H1 (cell line): ENCODE measurements around the gene USP12. TPM values are rescaled to one million over a fixed set of nuclear protein-coding genes. Genes with fewer than 3 reads are reported as not detected.
A peak's percentile ranks its signal among the peaks of the same experiment; 100 is the strongest.

Source experiments
- CTCF ChIA-PET: fragments of 300-600 bp; sonication (Branson Sonifier 250); formaldehyde crosslinking; loops from one replicate; lab custom pipeline; 2021; ENCODE audit not compliant: partially characterized antibody; lab: Charles Lee
- POLR2A ChIA-PET: fragments of 300-600 bp; sonication (Branson Sonifier 250); formaldehyde crosslinking; loops from one replicate; lab custom pipeline; 2021; ENCODE audit warnings: inconsistent platforms; ENCODE audit not compliant: partially characterized antibody; lab: Charles Lee
- DNase-seq, 2 experiments: peaks; one replicate each; pipeline versions ENCODE4 v3.0.0 to v3.0.0-alpha.2; 2010 to 2022; ENCODE audit warnings: low spot score in 2 of 2, low read depth in 1 of 2, mixed read lengths in 1 of 2
- FAIRE-seq: peaks from 2 replicates; lab custom pipeline; 2011; peaks lifted over from hg19 to GRCh38; lab: Jason Lieb, UNC
- H2AFZ ChIP-seq: 2 replicates; pipeline ENCODE4 v1.8.1; 2012; ENCODE audit warnings: low read length, inconsistent platforms
- H2AK5ac ChIP-seq: 2 replicates; pipeline ENCODE4 v1.6.1; 2013; ENCODE audit warnings: low read depth, low read length
- H2BK120ac ChIP-seq: replicated peaks from 2 replicates; pipeline ENCODE3; 2013; ENCODE audit warnings: low read depth, low read length, inconsistent platforms
- H2BK12ac ChIP-seq: 2 replicates; pipeline ENCODE4 v1.6.1; 2013; ENCODE audit warnings: low read depth, low read length
- H2BK15ac ChIP-seq: 2 replicates; pipeline ENCODE4 v1.6.1; 2013; ENCODE audit warnings: low read length
- H2BK20ac ChIP-seq: 2 replicates; pipeline ENCODE4 v1.6.1; 2013; ENCODE audit warnings: low read length
- H2BK5ac ChIP-seq: 2 replicates; pipeline ENCODE4 v1.6.1; 2013; ENCODE audit warnings: low read depth, low read length
- H3K14ac ChIP-seq: 2 replicates; pipeline ENCODE4 v1.6.1; 2013; ENCODE audit warnings: inconsistent platforms; ENCODE audit not compliant: insufficient read length
- H3K18ac ChIP-seq: 2 replicates; pipeline ENCODE4 v1.6.1; 2013; ENCODE audit warnings: low read length; ENCODE audit errors: extremely low read depth
- H3K23ac ChIP-seq: 2 replicates; pipeline ENCODE4 v1.6.1; 2013; ENCODE audit warnings: inconsistent platforms; ENCODE audit not compliant: insufficient read length
- H3K23me2 ChIP-seq: 2 replicates; pipeline ENCODE4 v1.6.1; 2013; ENCODE audit warnings: low read depth, low read length
- H3K27ac ChIP-seq: 2 replicates; pipeline ENCODE4 v1.6.1; 2011; ENCODE audit warnings: low read depth, low read length, inconsistent platforms
- H3K27me3 ChIP-seq, 4 experiments: replicated peaks in 1 of 4; 1 replicate in 1 of 4; 2 replicates in 3 of 4; pipeline versions ENCODE4 v1.6.1 to v1.8.1; 2011 to 2013; ENCODE audit warnings: low read length in 3 of 4, mild to moderate bottlenecking in 3 of 4, inconsistent platforms in 2 of 4, mixed read lengths in 2 of 4, moderate library complexity in 1 of 4; ENCODE audit not compliant: control insufficient read depth in 3 of 4, insufficient read depth in 3 of 4; ENCODE audit errors: extremely low read depth in 1 of 4
- H3K36me3 ChIP-seq, 4 experiments: 2 replicates each; pipeline versions ENCODE4 v1.6.1 to v1.8.1; 2011 to 2013; ENCODE audit warnings: mild to moderate bottlenecking in 4 of 4, low read length in 3 of 4, moderate library complexity in 2 of 4, control low read depth in 1 of 4, inconsistent platforms in 1 of 4; ENCODE audit not compliant: insufficient read depth in 4 of 4, control insufficient read depth in 2 of 4
- H3K4ac ChIP-seq: replicated peaks from 2 replicates; pipeline ENCODE3; 2013; ENCODE audit warnings: low read length, low read depth, mixed read lengths, inconsistent platforms; ENCODE audit not compliant: insufficient read length
- H3K4me1 ChIP-seq, 4 experiments: replicated peaks in 1 of 4; 1 replicate in 1 of 4; 2 replicates in 3 of 4; pipeline versions ENCODE4 v1.6.1 to v1.8.1; 2011 to 2013; ENCODE audit warnings: low read length in 3 of 4, inconsistent platforms in 2 of 4, mixed read lengths in 1 of 4; ENCODE audit not compliant: insufficient read depth in 4 of 4, control insufficient read depth in 3 of 4
- H3K4me2 ChIP-seq, 2 experiments: 2 replicates each; pipeline versions ENCODE4 v1.6.1 to v1.8.1; 2011 to 2013; ENCODE audit warnings: low read depth in 2 of 2, low read length in 2 of 2, control low read depth in 1 of 2, inconsistent platforms in 1 of 2, mild to moderate bottlenecking in 1 of 2; ENCODE audit not compliant: insufficient read depth in 1 of 2
- H3K4me3 ChIP-seq, 4 experiments: fragments of 200-600, 300-600 bp in 1 of 4; sonication (generic), shearing (Covaris generic), sonication (Bioruptor Twin) in 1 of 4; 2 replicates each; pipeline versions ENCODE4 v1.5.1 to v1.8.1; 2011 to 2016; ENCODE audit warnings: low read length in 4 of 4, low read depth in 3 of 4, control low read depth in 2 of 4, inconsistent platforms in 2 of 4, mild to moderate bottlenecking in 2 of 4, mixed read lengths in 1 of 4, moderate library complexity in 1 of 4; ENCODE audit not compliant: insufficient read depth in 2 of 4; ENCODE audit errors: extremely low read depth in 1 of 4
- H3K56ac ChIP-seq: replicated peaks from 2 replicates; pipeline ENCODE3; 2013; ENCODE audit warnings: low read depth, mild to moderate bottlenecking, mixed read lengths, low read length, inconsistent platforms; ENCODE audit not compliant: insufficient read length
- H3K79me1 ChIP-seq: 2 replicates; pipeline ENCODE4 v1.6.1; 2013; ENCODE audit warnings: low read depth, low read length, control low read depth
- H3K79me2 ChIP-seq, 2 experiments: 2 replicates each; pipeline versions ENCODE4 v1.6.1 to v1.8.1; 2012 to 2013; ENCODE audit warnings: low read length in 2 of 2, mild to moderate bottlenecking in 2 of 2, inconsistent platforms in 1 of 2; ENCODE audit not compliant: insufficient read depth in 2 of 2, control insufficient read depth in 1 of 2
- H3K9ac ChIP-seq, 4 experiments: replicated peaks in 1 of 4; 1 replicate in 1 of 4; 2 replicates in 3 of 4; pipeline versions ENCODE4 v1.6.1 to v1.8.1; 2011 to 2013; ENCODE audit warnings: low read depth in 3 of 4, low read length in 3 of 4, control low read depth in 2 of 4, mild to moderate bottlenecking in 2 of 4, moderate library complexity in 2 of 4, inconsistent platforms in 1 of 4; ENCODE audit errors: extremely low read depth in 1 of 4
- H3K9me3 ChIP-seq, 2 experiments: 2 replicates each; pipeline versions ENCODE4 v1.6.1 to v1.8.1; 2012 to 2013; ENCODE audit warnings: mild to moderate bottlenecking in 2 of 2, moderate library complexity in 2 of 2, control low read depth in 1 of 2, inconsistent platforms in 1 of 2, low read depth in 1 of 2, low read length in 1 of 2, mixed read lengths in 1 of 2; ENCODE audit not compliant: insufficient read depth in 2 of 2
- H4K20me1 ChIP-seq, 2 experiments: replicated peaks in 1 of 2; 2 replicates each; pipeline versions ENCODE3 to v1.8.1; 2011 to 2013; ENCODE audit warnings: inconsistent platforms in 2 of 2, low read length in 2 of 2, mild to moderate bottlenecking in 1 of 2; ENCODE audit not compliant: insufficient read depth in 2 of 2, control insufficient read depth in 1 of 2
- H4K5ac ChIP-seq: 2 replicates; pipeline ENCODE4 v1.6.1; 2013; ENCODE audit warnings: low read length, low read depth, mixed read lengths, inconsistent platforms; ENCODE audit not compliant: insufficient read length
- H4K8ac ChIP-seq: 2 replicates; pipeline ENCODE4 v1.8.0; 2013; ENCODE audit warnings: mild to moderate bottlenecking, moderate library complexity, low read length, inconsistent platforms; ENCODE audit not compliant: insufficient read depth; ENCODE audit errors: extremely low read depth
- H4K91ac ChIP-seq: replicated peaks from 2 replicates; pipeline ENCODE3; 2013; ENCODE audit warnings: low read length, mixed read lengths, inconsistent platforms; ENCODE audit not compliant: insufficient read length
- ATF3 ChIP-seq: IDR thresholded peaks from 2 replicates; pipeline ENCODE4 v1.6.1; 2011; ENCODE audit warnings: low read depth, mild to moderate bottlenecking, low read length; ENCODE audit not compliant: insufficient read depth
- CBX5 ChIP-seq: fragments of 300-800, 300-1000 bp; sonication (generic); IDR thresholded peaks from 2 replicates; pipeline ENCODE4 v1.7.1; 2016; ENCODE audit warnings: antibody characterized with exemption, low read length, low read depth
- HDAC2 ChIP-seq, 2 experiments: fragments of 300-600 bp in 1 of 2; sonication (generic) in 1 of 2; IDR thresholded peaks; 2 replicates each; pipeline ENCODE4 v1.6.1; 2011 to 2012; ENCODE audit warnings: low read depth in 2 of 2, low read length in 2 of 2, mild to moderate bottlenecking in 2 of 2, moderate library complexity in 2 of 2, borderline replicate concordance in 1 of 2, inconsistent platforms in 1 of 2
- JUND ChIP-seq: IDR thresholded peaks from 2 replicates; pipeline ENCODE4 v1.6.1; 2011; ENCODE audit warnings: mild to moderate bottlenecking, improper control_type of control experiment, low read length
- NANOG ChIP-seq: IDR thresholded peaks from 2 replicates; pipeline ENCODE4 v1.6.1; 2011; ENCODE audit warnings: low read length, low read depth, mild to moderate bottlenecking, inconsistent platforms; ENCODE audit not compliant: insufficient read depth, poor library complexity, severe bottlenecking
- POU5F1 ChIP-seq: IDR thresholded peaks from 2 replicates; pipeline ENCODE4 v1.6.1; 2011; ENCODE audit warnings: low read depth, mild to moderate bottlenecking, low read length, moderate library complexity
- SAP30 ChIP-seq: fragments of 300-600 bp; sonication (generic); IDR thresholded peaks from 2 replicates; pipeline ENCODE4 v1.7.1; 2012; ENCODE audit warnings: low read length, moderate library complexity, mild to moderate bottlenecking, inconsistent platforms; ENCODE audit not compliant: insufficient read depth, insufficient replicate concordance
- WGBS, 2 experiments: shearing (Covaris generic) in 1 of 2; methylation state at CpG; one replicate each; pipeline versions ENCODE4 v1.1.6 to v1.1.7; 2013 to 2015; ENCODE audit warnings: low lambda C conversion rate in 2 of 2, mixed read lengths in 2 of 2, inconsistent platforms in 1 of 2, low coverage in 1 of 2, missing lambda C conversion rate in 1 of 2; ENCODE audit not compliant: insufficient replicate concordance in 2 of 2, insufficient coverage in 1 of 2, insufficient read length in 1 of 2; ENCODE audit errors: extremely low coverage in 1 of 2, missing lambda C conversion rate in 1 of 2; 5-methylcytosine and 5-hydroxymethylcytosine counted together
- polyA plus RNA-seq, 7 experiments: library from polyadenylated mRNA; depleted of rRNA in 3 of 7; stranded (reverse) in 5 of 7; unstranded in 2 of 7; fragments of >200 nt in 5 of 7; fragments of 200-250 nt in 2 of 7; gene quantifications; 1 replicate in 5 of 7; 2 replicates in 1 of 7; 4 replicates in 1 of 7; pipeline versions ENCODE4 v1.2.1 to v1.2.3, GENCODE V29; 2011 to 2013; ENCODE audit warnings: missing spikeins in 2 of 7, mixed read lengths in 2 of 7
- total RNA-seq: library from RNA; stranded (reverse); fragmentation: NEBNext Ultra II Directional; extraction: Animal tissue kit (Norgen Biotek cat#: 25700); gene quantifications from 2 replicates; pipeline ENCODE4 v1.2.1, GENCODE V29; 2021
- TF ChIP-seq, protein P1 (sequence below): IDR thresholded peaks from 2 replicates; pipeline ENCODE4 v1.6.1; 2011; ENCODE audit warnings: low read length, improper control_type of control experiment

USP12 gene
- total and polyA plus RNA-seq, 2 of the 8 experiments (the other 6 are each of a cell fraction or from before 2014, with no cell fraction given), result 4.0 to 30.0 TPM

DNA sequence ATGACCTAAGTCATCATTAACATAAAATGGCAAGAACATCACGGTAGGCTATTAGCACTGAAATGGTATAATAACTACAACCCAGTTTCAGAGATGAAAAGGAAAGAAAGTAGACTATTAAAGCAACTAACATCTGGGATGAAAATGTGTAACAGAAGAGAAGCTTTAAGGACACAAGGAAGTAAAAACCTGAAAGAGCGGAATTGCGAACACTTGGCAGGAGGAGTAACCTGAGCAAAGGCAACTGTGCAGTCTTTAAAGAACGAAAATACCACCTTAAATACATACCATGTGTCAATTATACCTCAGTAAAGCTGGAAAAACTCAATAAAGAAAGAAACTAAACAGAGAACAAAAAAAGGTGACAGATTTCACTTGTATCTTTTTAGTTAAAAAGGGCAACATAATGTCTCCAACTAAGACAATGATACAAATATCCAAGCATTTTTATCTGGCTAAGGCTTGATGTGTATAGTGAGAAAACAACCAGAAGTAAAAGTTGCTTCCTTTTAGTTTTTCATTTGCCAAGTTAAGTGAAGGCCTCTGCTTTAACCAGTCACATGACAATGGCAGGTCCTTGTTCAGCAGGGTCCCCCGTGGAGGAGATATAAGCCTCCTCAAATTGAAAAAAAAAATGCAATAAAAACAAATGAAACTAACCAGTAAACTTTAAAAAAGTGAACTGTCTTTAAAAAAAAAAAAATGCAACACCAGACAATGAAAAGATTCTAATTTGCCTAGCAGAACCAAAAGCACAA, 11.6 kb downstream of the USP12 start:
- H2BK120ac ChIP-seq, result no peak overlapping the region
- peaks cover 4 to 5% of the 10 kb centered on the region in 2 experiments; a peak in 2 of 4 replicates for H3K9me3 ChIP-seq
- no peaks in the 10 kb centered on the region for H3K23me2 ChIP-seq
- ChIA-PET POLR2A (interaction anchor here (0.7 to 1.8 kb wide), 2 partner anchors 86 to 91 kb away, joined by 3 to 4 read pairs; partner anchors contain the start of gene RPL21), CTCF (interaction anchor here (0.6 to 1.2 kb wide), 3 partner anchors 61 to 554 kb away, joined by 3 read pairs; no protein-coding TSS in a partner anchor)
- no peak overlapping the region for H3K4me2 ChIP-seq
- H2BK20ac ChIP-seq, result no peak overlapping the region
- no peak overlapping the region for H3K27ac ChIP-seq
- H4K20me1 ChIP-seq, result peaks cover 0 to 6% of the 10 kb centered on the region in 2 experiments
- H4K8ac ChIP-seq, result no peak overlapping the region
- no peak overlapping the region for H4K91ac ChIP-seq
- peak; percentile 50 for FAIRE-seq
- H3K9ac ChIP-seq, result no peak overlapping the region; a peak in 1 of 7 replicates
- H3K14ac ChIP-seq, result no peak overlapping the region
- H3K4me3 ChIP-seq, result no peak overlapping the region; a peak in 1 of 8 replicates
- H2BK15ac ChIP-seq, result no peak overlapping the region
- H3K23ac ChIP-seq, result no peak overlapping the region
- no peak overlapping the region for H3K4ac ChIP-seq
- H3K79me2 ChIP-seq, result peaks cover 16 to 99% of the 10 kb centered on the region in 2 experiments
- no peak overlapping the region for H2AK5ac ChIP-seq
- H2BK5ac ChIP-seq, result no peak overlapping the region
- H3K56ac ChIP-seq, result no peak overlapping the region
- DNase-seq, result no peak
- peaks cover 0 to 24% (median 9%) of the 10 kb centered on the region in 4 experiments; a peak in 5 of 7 replicates for H3K4me1 ChIP-seq
- peaks cover 0 to 3% (median 0%) of the 10 kb centered on the region in 4 experiments; a peak in 1 of 8 replicates for H3K36me3 ChIP-seq
- no peak overlapping the region for H3K18ac ChIP-seq
- 81% methylated on average over 5 of the region's 5 CpGs; no CpG with 5 or more reads in 1 of the 2 experiments for WGBS, 2 experiments
- H3K27me3 ChIP-seq, result no peaks in the 10 kb centered on the region
- H4K5ac ChIP-seq, result no peak overlapping the region
- H2AFZ ChIP-seq, result no peak overlapping the region
- H3K79me1 ChIP-seq, result 0 out of 2 replicates have a peak, but pooled peaks cover 4% of the 10 kb centered on the region
- no peak overlapping the region for H2BK12ac ChIP-seq
- TF ChIP-seq, protein P1, sequence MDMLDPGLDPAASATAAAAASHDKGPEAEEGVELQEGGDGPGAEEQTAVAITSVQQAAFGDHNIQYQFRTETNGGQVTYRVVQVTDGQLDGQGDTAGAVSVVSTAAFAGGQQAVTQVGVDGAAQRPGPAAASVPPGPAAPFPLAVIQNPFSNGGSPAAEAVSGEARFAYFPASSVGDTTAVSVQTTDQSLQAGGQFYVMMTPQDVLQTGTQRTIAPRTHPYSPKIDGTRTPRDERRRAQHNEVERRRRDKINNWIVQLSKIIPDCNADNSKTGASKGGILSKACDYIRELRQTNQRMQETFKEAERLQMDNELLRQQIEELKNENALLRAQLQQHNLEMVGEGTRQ, result no peak
- TF ChIP-seq CBX5, result no peak
- no peak for TF ChIP-seq SAP30
- no peak for TF ChIP-seq JUND
- TF ChIP-seq HDAC2 (IDR thresholded peaks at IDR 0.05; ENCODE audit: borderline replicate concordance in 1 of 2, low read depth in 2 of 2, low read length in 2 of 2), result no peak
- no peak for TF ChIP-seq ATF3
- no peak for TF ChIP-seq NANOG
- no peak for TF ChIP-seq POU5F1
